HG02763 (cell line): Measurements from ENCODE around the gene AQP5.

ENCODE experiments used
- ATAC-seq: cut with Tn5 transposase; IDR thresholded peaks from one replicate; pipeline ENCODE4 v1.9.1; 2021; ENCODE audit warnings: mild to moderate bottlenecking, moderate library complexity; ENCODE audit not compliant: unreplicated experiment

The AQP5 gene

GRCh38 chr12:49949866-49950265 is 11.8 kb upstream of the AQP5 start:
- ATAC-seq: no peak

- ATAC-seq: no peak
Observed at GRCh38 chr12:49950273-49951251, 11.1 kb upstream of the AQP5 start, which contains the start of gene AQP2. TSS of gene AQP2 (plus strand) at chr12:49950737. CDS start at chr12:49950831, 94 bp downstream.

- ATAC-seq: no peak
Observed at GRCh38 chr12:49951411-49952240, 10.0 kb upstream of the AQP5 start.

GRCh38 chr12:49952391-49953055 is 9.1 kb upstream of the AQP5 start:
- ATAC-seq: no peak

- no peak for ATAC-seq
Observed at GRCh38 chr12:49953151-49953550, 8.5 kb upstream of the AQP5 start.

GRCh38 chr12:49953961-49954846 is 7.5 kb upstream of the AQP5 start:
- ATAC-seq: no peak

GRCh38 chr12:49954863-49955830 is 6.5 kb upstream of the AQP5 start:
- no peak for ATAC-seq

- ATAC-seq: no peak
Observed at GRCh38 chr12:49955899-49956662, 5.6 kb upstream of the AQP5 start.

GRCh38 chr12:49956663-49957569 is 4.8 kb upstream of the AQP5 start:
- no peak for ATAC-seq

GRCh38 chr12:49957570-49957967 is 4.1 kb upstream of the AQP5 start:
- no peak for ATAC-seq

- ATAC-seq: no peak
Observed at GRCh38 chr12:49959685-49960473, 1.8 kb upstream of the AQP5 start.

- ATAC-seq: no peak
Observed at GRCh38 chr12:49960474-49961110, 1.1 kb upstream of the AQP5 start.

- no peak for ATAC-seq
Observed at GRCh38 chr12:49961993-49962764, 507 bp downstream of the AQP5 start.

GRCh38 chr12:49962861-49963765 is 1.4 kb downstream of the AQP5 start:
- ATAC-seq: no peak
